ENCODE measurements around the gene CCDC57. TPM values are rescaled to one million over a fixed set of nuclear protein-coding genes. Genes with fewer than 3 reads are reported as not detected.
A peak's percentile ranks its signal among the peaks of the same experiment; 100 is the strongest.

The CCDC57 gene
- polyA plus RNA-seq, 3 donors, result 17.1 to 43.8 (median 20.1) TPM

DNA sequence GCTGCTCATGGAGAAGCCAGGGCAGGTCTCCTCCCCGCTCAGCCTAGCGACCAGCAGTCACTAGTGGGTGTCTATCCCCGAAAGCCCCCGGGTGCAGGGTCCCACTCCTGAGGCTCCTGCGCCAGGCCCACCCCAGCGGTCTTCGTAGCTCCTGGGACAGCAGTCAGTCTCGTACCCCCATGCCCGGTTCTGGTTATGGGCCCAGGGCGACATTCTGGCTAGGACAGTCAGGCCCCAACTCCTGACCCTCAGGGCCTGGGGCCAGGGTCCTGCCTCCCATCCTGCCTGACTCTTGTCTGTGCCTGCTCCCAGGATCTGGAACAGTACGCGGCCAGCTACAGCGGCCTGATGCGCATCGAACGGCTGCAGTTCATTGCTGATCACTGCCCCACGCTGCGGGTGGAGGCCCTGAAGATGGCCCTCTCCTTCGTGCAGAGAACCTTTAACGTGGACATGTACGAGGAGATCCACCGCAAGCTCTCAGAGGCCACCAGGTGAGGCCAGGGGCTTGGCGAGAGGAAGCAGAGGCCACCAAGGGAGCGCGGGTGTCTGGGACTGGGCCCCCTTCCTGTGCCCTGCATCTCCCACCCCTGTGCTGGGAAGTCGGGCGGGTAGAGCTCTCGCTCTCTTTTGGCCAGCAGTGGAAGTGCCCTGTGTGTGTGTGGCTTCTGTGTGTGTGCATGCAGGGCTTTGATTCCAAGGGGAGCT is 158.9 kb downstream of the CCDC57 start:
- DNase-seq, result no peak
- Histone ChIP-seq H3K4me1 (ENCODE audit: control insufficient read depth in 1 of 2, insufficient read depth in 2 of 2, low read length in 2 of 2) (peaks cover 20 to 29% of the 10 kb centered on the region in 2 donors), H3K27me3 (ENCODE audit: control insufficient read depth in 2 of 2, insufficient read depth in 2 of 2, low read length in 2 of 2) (no peaks in the 10 kb centered on the region), H3K9ac (ENCODE audit: insufficient read depth, low read length, poor library complexity, severe bottlenecking) (no peak overlapping the region), H3K4me3 (replicated peaks in 1 of 3; ENCODE audit: low read depth in 2 of 3, low read length in 3 of 3) (no peak overlapping the region), H3K36me3 (replicated peaks in 1 of 2; ENCODE audit: control insufficient read depth in 1 of 2, insufficient read depth in 2 of 2, low read length in 2 of 2) (peaks cover 55 to 64% of the 10 kb centered on the region in 2 donors), H3K4me2 (replicated peaks; ENCODE audit: extremely low read depth, low read length, poor library complexity, severe bottlenecking) (no peak overlapping the region), H3K9me3 (replicated peaks in 1 of 2; ENCODE audit: control insufficient read depth in 1 of 2, insufficient read depth in 1 of 2, low read length in 2 of 2) (no peaks in the 10 kb centered on the region), H2AFZ (ENCODE audit: insufficient read depth, low read depth, low read length, poor library complexity, severe bottlenecking) (no peak overlapping the region), H4K20me1 (ENCODE audit: insufficient read depth, low read length) (peaks cover 23% of the 10 kb centered on the region), H3K27ac (ENCODE audit: low read depth in 1 of 2, low read length in 2 of 2) (no peak overlapping the region), H3K79me2 (ENCODE audit: insufficient read depth, low read length) (peaks cover 24% of the 10 kb centered on the region)
- Mint-ChIP-seq H3K27ac (peak overlapping the region in 1 of 7 donors; percentile 5), H3K4me1 (peaks cover 19% of the 10 kb centered on the region), H3K4me3 (no peak overlapping the region), H3K9me3 (no peaks in the 10 kb centered on the region), H3K36me3 (peaks cover 24 to 66% of the 10 kb centered on the region in 2 donors), H3K27me3 (ENCODE audit: low read depth in 3 of 3) (no peaks in the 10 kb centered on the region)
- intact Hi-C loops (cut with micrococcal nuclease), result loop anchor here in 1 of 2 donors (5.0 kb wide), 1 partner anchor 44 kb away; the partner anchor contains the start of gene FASN
- 98% methylated on average over 23 of the region's 28 CpGs for WGBS (ENCODE audit: insufficient coverage)
- TF ChIP-seq, protein P1, sequence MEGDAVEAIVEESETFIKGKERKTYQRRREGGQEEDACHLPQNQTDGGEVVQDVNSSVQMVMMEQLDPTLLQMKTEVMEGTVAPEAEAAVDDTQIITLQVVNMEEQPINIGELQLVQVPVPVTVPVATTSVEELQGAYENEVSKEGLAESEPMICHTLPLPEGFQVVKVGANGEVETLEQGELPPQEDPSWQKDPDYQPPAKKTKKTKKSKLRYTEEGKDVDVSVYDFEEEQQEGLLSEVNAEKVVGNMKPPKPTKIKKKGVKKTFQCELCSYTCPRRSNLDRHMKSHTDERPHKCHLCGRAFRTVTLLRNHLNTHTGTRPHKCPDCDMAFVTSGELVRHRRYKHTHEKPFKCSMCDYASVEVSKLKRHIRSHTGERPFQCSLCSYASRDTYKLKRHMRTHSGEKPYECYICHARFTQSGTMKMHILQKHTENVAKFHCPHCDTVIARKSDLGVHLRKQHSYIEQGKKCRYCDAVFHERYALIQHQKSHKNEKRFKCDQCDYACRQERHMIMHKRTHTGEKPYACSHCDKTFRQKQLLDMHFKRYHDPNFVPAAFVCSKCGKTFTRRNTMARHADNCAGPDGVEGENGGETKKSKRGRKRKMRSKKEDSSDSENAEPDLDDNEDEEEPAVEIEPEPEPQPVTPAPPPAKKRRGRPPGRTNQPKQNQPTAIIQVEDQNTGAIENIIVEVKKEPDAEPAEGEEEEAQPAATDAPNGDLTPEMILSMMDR (IDR thresholded peaks at IDR 0.05), result no peak

DNA sequence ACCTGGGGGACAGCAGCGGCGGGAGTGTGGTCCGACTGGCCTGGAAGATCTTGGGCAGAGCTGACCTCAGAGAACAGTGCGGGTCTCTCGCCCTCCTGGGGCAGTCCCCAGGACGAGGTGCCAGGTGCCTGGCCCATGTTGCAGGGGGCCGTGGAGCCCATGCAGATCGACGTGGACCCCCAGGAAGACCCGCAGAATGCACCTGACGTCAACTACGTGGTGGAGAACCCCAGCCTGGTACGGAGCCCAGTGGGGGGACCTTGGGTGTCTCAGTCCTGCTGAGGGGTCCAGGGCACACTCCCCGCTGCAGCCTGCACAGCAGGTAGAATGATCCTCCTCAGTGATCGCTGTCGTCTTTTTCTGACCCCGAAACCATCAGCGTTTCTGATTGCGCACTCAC is 159.5 kb downstream of the CCDC57 start:
- no peaks in the 10 kb centered on the region for H3K27me3 ChIP-seq (ENCODE audit: control insufficient read depth in 2 of 2, insufficient read depth in 2 of 2, low read length in 2 of 2)
- 97% methylated on average over 19 of the region's 19 CpGs for WGBS (ENCODE audit: insufficient coverage)
- peak overlapping the region in 1 of 3 experiments; percentile 88 for H3K4me3 ChIP-seq (replicated peaks in 1 of 3; ENCODE audit: low read depth in 2 of 3, low read length in 3 of 3)
- TF ChIP-seq, protein P1 (IDR thresholded peaks at IDR 0.05), result no peak
- Mint-ChIP-seq H3K27me3 (ENCODE audit: low read depth in 3 of 3) (no peaks in the 10 kb centered on the region), H3K36me3 (peaks cover 23 to 64% of the 10 kb centered on the region in 2 donors), H3K9me3 (no peaks in the 10 kb centered on the region), H3K4me3 (peak overlapping the region; percentile 76 to 85), H3K4me1 (peaks cover 19% of the 10 kb centered on the region), H3K27ac (peak overlapping the region in 1 of 7 donors; percentile 18)
- intact Hi-C loops (cut with micrococcal nuclease), result loop anchor here in 1 of 2 donors (5.0 kb wide), 1 partner anchor 44 kb away; the partner anchor contains the start of gene FASN
- H3K4me1 ChIP-seq (ENCODE audit: control insufficient read depth in 1 of 2, insufficient read depth in 2 of 2, low read length in 2 of 2), result peaks cover 20 to 29% of the 10 kb centered on the region in 2 donors
- H3K27ac ChIP-seq (ENCODE audit: low read depth in 1 of 2, low read length in 2 of 2), result no peak overlapping the region
- no peak overlapping the region for H3K9ac ChIP-seq (ENCODE audit: insufficient read depth, low read length, poor library complexity, severe bottlenecking)
- no peak for DNase-seq
- H3K4me2 ChIP-seq (replicated peaks; ENCODE audit: extremely low read depth, low read length, poor library complexity, severe bottlenecking), result peak overlapping the region; percentile 97
- peaks cover 52 to 63% of the 10 kb centered on the region in 2 donors for H3K36me3 ChIP-seq (replicated peaks in 1 of 2; ENCODE audit: control insufficient read depth in 1 of 2, insufficient read depth in 2 of 2, low read length in 2 of 2)
- H3K9me3 ChIP-seq (replicated peaks in 1 of 2; ENCODE audit: control insufficient read depth in 1 of 2, insufficient read depth in 1 of 2, low read length in 2 of 2), result no peaks in the 10 kb centered on the region
- H3K79me2 ChIP-seq (ENCODE audit: insufficient read depth, low read length), result peaks cover 24% of the 10 kb centered on the region
- H4K20me1 ChIP-seq (ENCODE audit: insufficient read depth, low read length), result peaks cover 23% of the 10 kb centered on the region
- H2AFZ ChIP-seq (ENCODE audit: insufficient read depth, low read depth, low read length, poor library complexity, severe bottlenecking), result no peak overlapping the region

Measured in CD14-positive monocyte (primary cell).